Measurements from ENCODE around the gene COQ8B.

COQ8B gene

GRCh38 chr19:40705362-40705651, 11.4 kb downstream of the COQ8B start:
- no peak for DNase-seq (ENCODE audit: low read depth, low spot score)
- Histone ChIP-seq H3K9me3 (ENCODE audit: insufficient read depth, low read length) (no peaks in the 10 kb centered on the region), H3K27me3 (ENCODE audit: insufficient read depth, insufficient read length) (no peaks in the 10 kb centered on the region), H3K4me3 (ENCODE audit: insufficient read length, low read depth) (no peak overlapping the region), H3K36me3 (ENCODE audit: insufficient read depth, insufficient read length, low read length) (peaks cover 55% of the 10 kb centered on the region), H3K4me1 (ENCODE audit: insufficient read depth, insufficient read length) (peaks cover 7% of the 10 kb centered on the region), H3K9ac (ENCODE audit: insufficient read length, low read depth) (no peak overlapping the region)
- no peak for TF ChIP-seq ZNF274 (IDR thresholded peaks at IDR 0.05; ENCODE audit: low read depth, low read length)
- no peak for TF ChIP-seq SUZ12 (IDR thresholded peaks at IDR 0.05; ENCODE audit: extremely low read depth, insufficient read depth, insufficient read length)
- no peak for TF ChIP-seq YY1 (IDR thresholded peaks at IDR 0.05; ENCODE audit: insufficient read depth, insufficient read length)

GRCh38 chr19:40704491-40705361, 12.0 kb downstream of the COQ8B start:
- no peak overlapping the region for H3K4me3 ChIP-seq (ENCODE audit: insufficient read length, low read depth)
- DNase-seq (ENCODE audit: low read depth, low spot score), result no peak
- H3K9ac ChIP-seq (ENCODE audit: insufficient read length, low read depth), result no peak overlapping the region
- H3K36me3 ChIP-seq (ENCODE audit: insufficient read depth, insufficient read length, low read length), result peaks cover 52% of the 10 kb centered on the region
- H3K4me1 ChIP-seq (ENCODE audit: insufficient read depth, insufficient read length), result peaks cover 7% of the 10 kb centered on the region
- no peaks in the 10 kb centered on the region for H3K9me3 ChIP-seq (ENCODE audit: insufficient read depth, low read length)
- no peak for TF ChIP-seq ZNF274 (IDR thresholded peaks at IDR 0.05; ENCODE audit: low read depth, low read length)
- TF ChIP-seq SUZ12 (IDR thresholded peaks at IDR 0.05; ENCODE audit: extremely low read depth, insufficient read depth, insufficient read length), result no peak
- no peak for TF ChIP-seq YY1 (IDR thresholded peaks at IDR 0.05; ENCODE audit: insufficient read depth, insufficient read length)
- no peaks in the 10 kb centered on the region for H3K27me3 ChIP-seq (ENCODE audit: insufficient read depth, insufficient read length)

GRCh38 chr19:40703029-40703755, 13.5 kb downstream of the COQ8B start:
- TF ChIP-seq ZNF274 (IDR thresholded peaks at IDR 0.05; ENCODE audit: low read depth, low read length) (no peak), SUZ12 (IDR thresholded peaks at IDR 0.05; ENCODE audit: extremely low read depth, insufficient read depth, insufficient read length) (no peak), YY1 (IDR thresholded peaks at IDR 0.05; ENCODE audit: insufficient read depth, insufficient read length) (no peak)
- peaks cover 51% of the 10 kb centered on the region for H3K36me3 ChIP-seq (ENCODE audit: insufficient read depth, insufficient read length, low read length)
- H3K4me1 ChIP-seq (ENCODE audit: insufficient read depth, insufficient read length), result peaks cover 7% of the 10 kb centered on the region
- no peak for DNase-seq (ENCODE audit: low read depth, low spot score)
- no peaks in the 10 kb centered on the region for H3K9me3 ChIP-seq (ENCODE audit: insufficient read depth, low read length)
- H3K27me3 ChIP-seq (ENCODE audit: insufficient read depth, insufficient read length), result no peaks in the 10 kb centered on the region
- no peak overlapping the region for H3K4me3 ChIP-seq (ENCODE audit: insufficient read length, low read depth)
- H3K9ac ChIP-seq (ENCODE audit: insufficient read length, low read depth), result no peak overlapping the region

- no peaks in the 10 kb centered on the region for H3K27me3 ChIP-seq (ENCODE audit: insufficient read depth, insufficient read length)
- no peak overlapping the region for H3K4me3 ChIP-seq (ENCODE audit: insufficient read length, low read depth)
- peak; percentile 47 for DNase-seq (ENCODE audit: low read depth, low spot score)
- H3K9me3 ChIP-seq (ENCODE audit: insufficient read depth, low read length), result no peaks in the 10 kb centered on the region
- peak overlapping the region; percentile 71 for H3K9ac ChIP-seq (ENCODE audit: insufficient read length, low read depth)
- no peak for TF ChIP-seq YY1 (IDR thresholded peaks at IDR 0.05; ENCODE audit: insufficient read depth, insufficient read length)
- TF ChIP-seq ZNF274 (IDR thresholded peaks at IDR 0.05; ENCODE audit: low read depth, low read length), result no peak
- TF ChIP-seq SUZ12 (IDR thresholded peaks at IDR 0.05; ENCODE audit: extremely low read depth, insufficient read depth, insufficient read length), result no peak
- H3K36me3 ChIP-seq (ENCODE audit: insufficient read depth, insufficient read length, low read length), result peaks cover 49% of the 10 kb centered on the region
- H3K4me1 ChIP-seq (ENCODE audit: insufficient read depth, insufficient read length), result peaks cover 7% of the 10 kb centered on the region
These were observed 14.2 kb downstream of the COQ8B start for GRCh38 chr19:40702337-40703012.

- Histone ChIP-seq H3K9ac (ENCODE audit: insufficient read length, low read depth) (no peak overlapping the region), H3K9me3 (ENCODE audit: insufficient read depth, low read length) (no peaks in the 10 kb centered on the region), H3K27me3 (ENCODE audit: insufficient read depth, insufficient read length) (no peaks in the 10 kb centered on the region), H3K4me1 (ENCODE audit: insufficient read depth, insufficient read length) (peaks cover 7% of the 10 kb centered on the region), H3K36me3 (ENCODE audit: insufficient read depth, insufficient read length, low read length) (peaks cover 51% of the 10 kb centered on the region), H3K4me3 (ENCODE audit: insufficient read length, low read depth) (no peak overlapping the region)
- no peak for DNase-seq (ENCODE audit: low read depth, low spot score)
- TF ChIP-seq YY1 (IDR thresholded peaks at IDR 0.05; ENCODE audit: insufficient read depth, insufficient read length), result no peak
- no peak for TF ChIP-seq SUZ12 (IDR thresholded peaks at IDR 0.05; ENCODE audit: extremely low read depth, insufficient read depth, insufficient read length)
- no peak for TF ChIP-seq ZNF274 (IDR thresholded peaks at IDR 0.05; ENCODE audit: low read depth, low read length)
These were observed 14.9 kb downstream of the COQ8B start for GRCh38 chr19:40701758-40702157.

GRCh38 chr19:40700083-40700482, 16.6 kb downstream of the COQ8B start:
- TF ChIP-seq ZNF274 (IDR thresholded peaks at IDR 0.05; ENCODE audit: low read depth, low read length) (no peak), YY1 (IDR thresholded peaks at IDR 0.05; ENCODE audit: insufficient read depth, insufficient read length) (no peak), SUZ12 (IDR thresholded peaks at IDR 0.05; ENCODE audit: extremely low read depth, insufficient read depth, insufficient read length) (no peak)
- no peak overlapping the region for H3K9ac ChIP-seq (ENCODE audit: insufficient read length, low read depth)
- no peak for DNase-seq (ENCODE audit: low read depth, low spot score)
- no peak overlapping the region for H3K4me3 ChIP-seq (ENCODE audit: insufficient read length, low read depth)
- H3K4me1 ChIP-seq (ENCODE audit: insufficient read depth, insufficient read length), result peaks cover 7% of the 10 kb centered on the region
- H3K9me3 ChIP-seq (ENCODE audit: insufficient read depth, low read length), result no peaks in the 10 kb centered on the region
- H3K27me3 ChIP-seq (ENCODE audit: insufficient read depth, insufficient read length), result no peaks in the 10 kb centered on the region
- H3K36me3 ChIP-seq (ENCODE audit: insufficient read depth, insufficient read length, low read length), result peaks cover 54% of the 10 kb centered on the region

- Histone ChIP-seq H3K4me1 (ENCODE audit: insufficient read depth, insufficient read length) (peaks cover 5% of the 10 kb centered on the region), H3K36me3 (ENCODE audit: insufficient read depth, insufficient read length, low read length) (peaks cover 50% of the 10 kb centered on the region), H3K9ac (ENCODE audit: insufficient read length, low read depth) (no peak overlapping the region), H3K27me3 (ENCODE audit: insufficient read depth, insufficient read length) (no peaks in the 10 kb centered on the region), H3K4me3 (ENCODE audit: insufficient read length, low read depth) (no peak overlapping the region), H3K9me3 (ENCODE audit: insufficient read depth, low read length) (no peaks in the 10 kb centered on the region)
- no peak for DNase-seq (ENCODE audit: low read depth, low spot score)
- TF ChIP-seq SUZ12 (IDR thresholded peaks at IDR 0.05; ENCODE audit: extremely low read depth, insufficient read depth, insufficient read length), result no peak
- TF ChIP-seq ZNF274 (IDR thresholded peaks at IDR 0.05; ENCODE audit: low read depth, low read length), result no peak
- TF ChIP-seq YY1 (IDR thresholded peaks at IDR 0.05; ENCODE audit: insufficient read depth, insufficient read length), result no peak
These were observed 19.7 kb downstream of the COQ8B start for GRCh38 chr19:40697007-40697406.

Data from NT2/D1 (cell line).